GM10248 (cell line): Measurements from ENCODE around the gene MUSTN1.

Source experiments
- CTCF ChIA-PET: fragments of 300-600 bp; sonication (Branson Sonifier 250); formaldehyde crosslinking; extraction: SDS; loops from one replicate; lab custom pipeline; 2021; ENCODE audit warnings: antibody characterized with exemption; lab: Yijun Ruan, JAX
- POLR2A ChIA-PET: fragments of 350-650 bp; sonication (Branson Sonifier 250); formaldehyde crosslinking; extraction: SDS; loops from one replicate; lab custom pipeline; 2020; ENCODE audit warnings: antibody characterized with exemption; lab: Yijun Ruan, JAX
- DNase-seq: peaks from one replicate; pipeline ENCODE4 v3.0.0; 2012; ENCODE audit errors: extremely low spot score
- TF ChIP-seq, protein P1 (sequence below): IDR thresholded peaks from 2 replicates; pipeline ENCODE4 v1.5.1; 2012; ENCODE audit warnings: mild to moderate bottlenecking, low read depth; ENCODE audit errors: extremely low read depth, missing control alignments, control extremely low read depth

The MUSTN1 gene

DNA sequence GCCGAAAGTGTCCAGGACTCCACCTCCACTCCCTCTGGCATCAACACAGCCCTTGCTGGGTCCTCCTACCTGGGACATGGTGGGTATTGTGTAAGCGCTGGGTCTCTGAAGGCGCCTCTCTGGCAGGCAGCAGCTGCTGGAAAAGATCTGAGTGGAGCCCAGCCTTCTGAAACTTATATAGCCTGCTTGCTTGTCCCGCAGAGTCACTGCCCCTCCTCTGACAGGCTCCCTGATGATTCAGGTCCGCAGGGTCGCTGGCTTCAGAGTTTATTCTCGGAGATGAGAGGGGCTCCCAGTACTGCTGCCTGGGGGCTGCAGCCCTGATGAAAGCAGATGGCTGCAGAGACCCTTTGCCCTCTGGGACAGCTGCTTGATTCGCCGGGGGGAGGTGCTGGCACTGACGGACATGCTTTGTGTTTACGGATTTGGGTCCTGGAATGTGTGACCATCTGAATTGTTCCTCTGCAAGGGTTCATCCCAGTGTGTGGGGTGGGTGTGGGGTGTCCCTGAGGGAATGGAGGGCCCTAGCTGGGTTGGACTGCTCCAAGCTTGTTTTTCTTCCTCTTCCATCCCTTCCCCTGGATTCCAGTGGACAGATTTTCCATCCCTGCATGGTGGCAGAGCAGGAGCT, at the start of gene MUSTN1:
TSS of gene MUSTN1 (minus strand) at position 149 of the 631 bp plus-strand sequence. CDS start at position 78, 71 bp downstream.
- no peak for DNase-seq
- ChIA-PET CTCF (interaction anchor here (0.7 to 1.7 kb wide), 3 partner anchors 8 to 37 kb away, joined by 3 to 5 read pairs (median 3); no protein-coding TSS in a partner anchor), POLR2A (no interaction called here)
- TF ChIP-seq, protein P1, sequence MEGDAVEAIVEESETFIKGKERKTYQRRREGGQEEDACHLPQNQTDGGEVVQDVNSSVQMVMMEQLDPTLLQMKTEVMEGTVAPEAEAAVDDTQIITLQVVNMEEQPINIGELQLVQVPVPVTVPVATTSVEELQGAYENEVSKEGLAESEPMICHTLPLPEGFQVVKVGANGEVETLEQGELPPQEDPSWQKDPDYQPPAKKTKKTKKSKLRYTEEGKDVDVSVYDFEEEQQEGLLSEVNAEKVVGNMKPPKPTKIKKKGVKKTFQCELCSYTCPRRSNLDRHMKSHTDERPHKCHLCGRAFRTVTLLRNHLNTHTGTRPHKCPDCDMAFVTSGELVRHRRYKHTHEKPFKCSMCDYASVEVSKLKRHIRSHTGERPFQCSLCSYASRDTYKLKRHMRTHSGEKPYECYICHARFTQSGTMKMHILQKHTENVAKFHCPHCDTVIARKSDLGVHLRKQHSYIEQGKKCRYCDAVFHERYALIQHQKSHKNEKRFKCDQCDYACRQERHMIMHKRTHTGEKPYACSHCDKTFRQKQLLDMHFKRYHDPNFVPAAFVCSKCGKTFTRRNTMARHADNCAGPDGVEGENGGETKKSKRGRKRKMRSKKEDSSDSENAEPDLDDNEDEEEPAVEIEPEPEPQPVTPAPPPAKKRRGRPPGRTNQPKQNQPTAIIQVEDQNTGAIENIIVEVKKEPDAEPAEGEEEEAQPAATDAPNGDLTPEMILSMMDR: no peak

DNA sequence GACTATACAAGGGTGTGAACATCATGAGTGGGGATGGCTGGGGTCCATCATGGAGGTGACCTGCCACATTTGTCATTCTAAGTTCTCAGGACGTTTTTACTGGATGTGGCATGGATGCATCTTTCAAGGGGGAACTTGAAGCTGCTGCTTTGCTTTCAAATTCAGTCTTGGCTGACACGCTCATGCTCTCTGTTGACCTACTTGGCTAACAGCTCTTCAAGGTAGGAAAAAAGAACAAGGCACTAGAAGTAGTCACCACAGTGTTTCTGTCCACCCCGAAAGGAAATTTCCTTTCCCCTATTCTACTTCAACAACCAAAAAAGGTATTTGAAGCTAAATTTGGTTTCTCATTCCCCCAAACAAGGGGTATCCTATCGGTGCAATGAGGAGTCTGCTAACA, 47.6 kb upstream of the MUSTN1 start:
- DNase-seq: no peak
- TF ChIP-seq, protein P1: no peak
- POLR2A ChIA-PET: no interaction called here
- CTCF ChIA-PET: interaction anchor here (1.3 to 6.3 kb wide), 2 partner anchors 11 to 165 kb away, joined by 3 to 39 read pairs; no protein-coding TSS in a partner anchor

DNA sequence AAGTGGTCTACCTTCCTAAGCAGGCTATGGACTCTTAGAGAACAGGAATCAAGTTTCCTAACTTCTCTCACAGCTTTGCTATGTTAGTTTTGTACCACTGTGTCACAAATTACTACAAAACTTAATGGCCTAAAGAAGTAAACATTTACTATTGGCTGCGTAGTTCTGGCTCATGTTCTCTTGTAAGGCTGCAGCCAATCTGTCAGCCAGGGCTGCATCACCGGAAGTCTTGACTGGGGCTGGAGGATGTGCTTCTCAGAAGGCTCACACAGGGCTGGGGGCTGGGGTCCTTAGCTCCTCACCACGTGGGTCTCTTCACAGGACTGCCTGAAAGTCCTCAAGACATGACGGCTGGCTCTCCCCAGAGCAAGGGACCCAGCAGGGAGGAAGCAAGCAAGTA, 47.1 kb upstream of the MUSTN1 start:
- no peak for DNase-seq
- TF ChIP-seq, protein P1: no peak
- ChIA-PET CTCF (interaction anchor here (6.3 kb wide), 1 partner anchor 12 kb away, joined by 39 read pairs; no protein-coding TSS in a partner anchor), POLR2A (no interaction called here)

DNA sequence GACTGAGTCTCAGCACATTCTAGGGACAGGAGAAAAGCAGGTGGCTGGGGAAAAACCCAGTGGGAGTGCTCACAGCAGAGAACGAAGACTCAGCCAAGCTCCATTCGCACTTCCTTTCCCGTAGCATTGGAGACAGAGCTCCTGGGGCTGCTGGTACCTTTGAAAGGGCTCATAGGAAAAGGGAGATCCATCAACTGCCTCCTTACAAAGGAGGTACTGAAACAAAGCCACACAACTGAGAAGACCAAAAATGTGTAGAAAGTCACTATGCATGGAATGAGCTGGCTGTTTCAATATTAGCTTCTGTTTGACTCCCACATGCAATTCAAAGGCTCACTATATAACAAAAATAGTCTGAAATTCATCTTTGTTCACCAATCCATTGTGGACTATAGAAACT, 45.7 kb upstream of the MUSTN1 start:
- TF ChIP-seq, protein P1: no peak
- DNase-seq: peak; percentile 65
- CTCF ChIA-PET: interaction anchor here (0.9 to 6.3 kb wide), 11 partner anchors 9 to 145 kb away, joined by 3 to 39 read pairs (median 4); partner anchors contain the start of gene STIMATE
- POLR2A ChIA-PET: interaction anchor here (0.6 to 0.7 kb wide), 2 partner anchors 11 to 13 kb away, joined by 3 to 5 read pairs; no protein-coding TSS in a partner anchor

DNA sequence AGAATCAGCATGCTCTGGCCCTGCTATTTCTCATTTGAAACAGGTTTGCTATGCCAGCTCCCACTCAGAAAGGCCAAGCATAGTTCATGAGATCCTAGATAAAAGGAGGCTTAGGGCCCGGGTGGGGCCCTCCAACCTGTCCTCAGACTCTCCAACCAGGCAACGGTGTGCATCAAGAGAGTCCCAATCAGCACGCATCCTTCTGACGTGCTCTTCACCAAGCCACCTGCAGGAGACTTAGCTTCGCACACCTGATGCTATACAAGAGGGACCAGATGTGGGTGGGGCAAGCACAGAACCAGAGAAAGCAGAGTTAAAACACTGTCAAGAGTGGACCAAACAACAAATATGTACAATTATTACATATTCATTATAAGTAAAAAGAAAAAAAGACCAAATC, 45.2 kb upstream of the MUSTN1 start:
- no peak for DNase-seq
- TF ChIP-seq, protein P1: no peak
- ChIA-PET CTCF (interaction anchor here (1.0 to 6.3 kb wide), 12 partner anchors 9 to 145 kb away, joined by 3 to 39 read pairs (median 4); partner anchors contain the start of gene STIMATE), POLR2A (interaction anchor here (0.7 kb wide), 1 partner anchor 12 kb away, joined by 3 read pairs; no protein-coding TSS in a partner anchor)

DNA sequence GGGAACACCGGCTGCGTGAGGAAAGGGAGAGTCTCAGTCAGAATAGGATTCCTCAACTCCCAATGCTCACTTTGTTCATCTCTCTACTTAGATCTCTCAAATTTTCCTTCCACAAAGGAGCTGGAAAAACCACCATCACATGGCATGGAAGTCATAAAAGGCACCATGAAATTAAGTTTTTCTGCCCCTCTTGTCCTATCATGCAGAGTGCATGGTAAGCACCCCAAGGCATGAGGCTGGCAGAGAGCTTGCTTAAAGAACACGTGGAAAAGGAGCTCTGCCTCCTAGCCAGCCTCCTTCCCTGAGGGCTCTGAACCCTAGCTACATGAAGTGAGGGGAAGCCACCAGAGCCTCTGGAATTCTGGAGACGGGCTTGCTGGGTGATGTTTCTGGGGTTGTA, 44.8 kb upstream of the MUSTN1 start:
- TF ChIP-seq, protein P1: no peak
- POLR2A ChIA-PET: no interaction called here
- no peak for DNase-seq
- CTCF ChIA-PET: interaction anchor here (1.0 to 6.3 kb wide), 12 partner anchors 9 to 146 kb away, joined by 3 to 39 read pairs (median 4); partner anchors contain the start of gene STIMATE
